Subcutaneous adipose tissue (tissue), 4 donors: ENCODE measurements around the gene ZNF728. TPM values are rescaled to one million over a fixed set of nuclear protein-coding genes. Genes with fewer than 3 reads are reported as not detected.

Source experiments
- CTCF ChIP-seq: fragments of 450-650 bp; IDR thresholded peaks from one replicate; pipeline ENCODE4 v1.5.1; 2016; ENCODE audit warnings: low read depth, mild to moderate bottlenecking, control low read depth, antibody characterized with exemption, moderate library complexity
- small RNA-seq: library from RNA; depleted of rRNA; stranded (forward); fragments of <200 nt; gene quantifications from one replicate; pipeline ENCODE3, GENCODE V24; 2016
- total RNA-seq, 4 donors: library from RNA; depleted of rRNA; stranded (reverse); fragments of >200 nt; gene quantifications; one replicate each; pipeline ENCODE4 v1.1.0, GENCODE V29; 2016

Gene ZNF728
- total RNA-seq, 4 donors from 2014 or later, result 0.17 to 0.98 (median 0.44) TPM; not detected in 1

- no peak for TF ChIP-seq CTCF
Measured at GRCh38 chr19:22945560-22945959, 57.4 kb downstream of the ZNF728 start.

GRCh38 chr19:22935151-22935550 is 67.8 kb downstream of the ZNF728 start:
- no peak for TF ChIP-seq CTCF

Small RNAs within 50 kb of the gene (small RNA-seq; reads per million reads assigned to genes)
- gene AC022145.2, result not detected

Other genes starting within 250 kb of the ZNF728 start
- gene ZNF99, start 219.0 kb downstream of the ZNF728 start, total RNA-seq, result under 1 TPM in 2 of 4 donors, not detected in 2; under 0.01 to 0.16 TPM
- gene ZNF723, start 170.9 kb downstream of the ZNF728 start, total RNA-seq, result not detected
- gene ZNF730, start 113.8 kb upstream of the ZNF728 start, total RNA-seq, result 1 to 10 TPM in 1 of 4 donors, under 1 TPM in 1, not detected in 2; 0.68 to 5.3 TPM
- gene ZNF724, start 247.2 kb upstream of the ZNF728 start, total RNA-seq, result 1 to 10 TPM; 2.6 to 4.1 (median 3.8) TPM